ACC112 (cell line): ENCODE data around the gene FBLN5.
A peak's percentile ranks its signal among the peaks of the same experiment; 100 is the strongest.

Experiments used
- H2AFZ ChIP-seq: fragments of 200-600 bp; sonication (generic); one replicate; pipeline ENCODE4 v1.6.0; 2017; ENCODE audit warnings: antibody characterized with exemption, low read length; ENCODE audit not compliant: unreplicated experiment
- H3K27ac ChIP-seq: fragments of 200-600 bp; sonication (generic); 2 replicates; pipeline ENCODE4 v1.5.1; 2014; ENCODE audit warnings: low read depth, mild to moderate bottlenecking, antibody characterized with exemption, low read length, moderate library complexity
- H3K27me3 ChIP-seq: fragments of 200-600 bp; sonication (generic); 2 replicates; pipeline ENCODE4 v1.6.1; 2014; ENCODE audit warnings: mild to moderate bottlenecking, antibody characterized with exemption, low read length, moderate library complexity, mixed read lengths; ENCODE audit not compliant: insufficient read depth
- H3K36me3 ChIP-seq: fragments of 200-600 bp; sonication (generic); 2 replicates; pipeline ENCODE4 v1.6.1; 2016; ENCODE audit warnings: mild to moderate bottlenecking, antibody characterized with exemption, low read length, moderate library complexity, mixed read lengths; ENCODE audit not compliant: insufficient read depth
- H3K4me1 ChIP-seq: fragments of 200-600 bp; sonication (generic); one replicate; pipeline ENCODE4 v1.6.1; 2016; ENCODE audit warnings: low read length, mixed read lengths; ENCODE audit not compliant: insufficient read depth, unreplicated experiment, control insufficient read depth
- H3K4me3 ChIP-seq: fragments of 200-600 bp; sonication (generic); 2 replicates; pipeline ENCODE4 v1.5.1; 2014; ENCODE audit warnings: mild to moderate bottlenecking, low read depth, low read length
- H3K79me2 ChIP-seq: fragments of 200-600 bp; sonication (generic); one replicate; pipeline ENCODE4 v1.6.0; 2016; ENCODE audit warnings: low read length; ENCODE audit not compliant: control insufficient read depth, unreplicated experiment, insufficient read depth

The FBLN5 gene

DNA sequence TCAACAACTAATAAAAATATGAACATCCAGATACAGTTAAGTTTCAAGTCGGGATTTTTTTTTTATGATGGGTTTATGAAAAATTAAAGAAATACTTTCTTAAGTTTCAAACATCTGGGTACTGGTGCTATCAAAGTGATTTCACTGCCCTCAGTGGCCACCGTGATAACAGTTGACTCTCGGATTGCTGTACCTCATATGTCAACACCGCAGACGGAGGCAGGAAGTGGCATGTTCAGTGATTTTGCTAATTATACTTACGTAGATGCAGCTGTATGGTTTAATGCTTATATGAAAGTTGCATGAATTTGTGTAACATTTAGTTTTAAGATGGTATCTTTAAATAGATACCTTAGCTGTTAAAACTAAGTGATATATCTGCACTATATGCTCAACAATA lies 20.8 kb upstream of the FBLN5 start:
- H3K36me3 ChIP-seq, result peaks cover 12% of the 10 kb centered on the region

DNA sequence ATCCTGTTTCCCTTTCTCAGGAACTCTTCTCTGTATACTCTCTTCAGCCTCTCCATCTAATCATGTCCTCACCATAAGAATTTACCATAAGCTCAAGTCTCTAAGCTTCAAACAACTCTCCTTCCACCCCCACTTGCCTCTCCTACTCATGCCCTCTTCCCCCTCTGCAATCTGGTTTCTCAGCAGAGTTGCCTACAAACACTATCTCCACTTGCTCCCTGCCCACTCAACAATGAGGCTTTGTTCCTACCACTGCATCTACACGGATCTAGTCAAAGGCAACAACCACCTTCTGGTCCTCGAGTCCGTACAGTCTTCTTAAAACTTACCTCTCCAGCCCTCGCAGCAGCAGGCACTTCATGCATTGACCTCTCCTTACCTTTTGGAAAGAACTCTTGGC lies 17.2 kb upstream of the FBLN5 start:
- H3K4me3 ChIP-seq, result no peak overlapping the region
- H2AFZ ChIP-seq, result no peak overlapping the region
- no peaks in the 10 kb centered on the region; the same call in 1 of the 2 replicates for H3K36me3 ChIP-seq
- H3K27ac ChIP-seq, result peak overlapping the region; percentile 90
- H3K79me2 ChIP-seq, result no peaks in the 10 kb centered on the region
- H3K4me1 ChIP-seq, result peaks cover 19% of the 10 kb centered on the region
- no peaks in the 10 kb centered on the region for H3K27me3 ChIP-seq

More for the DNA sequence above, 20.8 kb upstream of the FBLN5 start:
- Histone ChIP-seq H2AFZ (no peak overlapping the region), H3K27me3 (no peaks in the 10 kb centered on the region), H3K4me1 (peaks cover 14% of the 10 kb centered on the region), H3K79me2 (no peaks in the 10 kb centered on the region), H3K4me3 (no peak overlapping the region), H3K27ac (no peak overlapping the region)

DNA sequence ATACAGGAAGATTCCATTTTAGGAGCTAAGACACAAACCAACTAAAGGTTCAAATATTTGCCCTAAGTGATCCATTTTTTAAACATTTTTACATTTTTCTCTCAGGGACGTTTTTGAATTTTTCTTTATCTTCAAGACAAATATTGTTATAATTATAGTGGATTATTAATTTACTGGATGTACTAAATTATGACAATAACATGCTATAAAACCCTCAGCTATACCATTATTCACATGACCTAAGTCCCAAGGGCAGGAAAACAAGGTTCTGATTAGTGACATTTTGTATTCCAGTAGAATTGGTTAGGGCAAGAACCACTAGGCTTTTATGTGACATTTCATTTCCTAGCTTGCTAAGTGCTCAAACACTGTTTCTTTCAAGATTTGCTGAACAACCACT lies 16.5 kb upstream of the FBLN5 start:
- Histone ChIP-seq H2AFZ (no peak overlapping the region), H3K4me1 (peaks cover 19% of the 10 kb centered on the region), H3K36me3 (no peaks in the 10 kb centered on the region; the same call in 1 of the 2 replicates), H3K27me3 (no peaks in the 10 kb centered on the region), H3K4me3 (no peak overlapping the region), H3K27ac (peak overlapping the region; percentile 90), H3K79me2 (no peaks in the 10 kb centered on the region)

DNA sequence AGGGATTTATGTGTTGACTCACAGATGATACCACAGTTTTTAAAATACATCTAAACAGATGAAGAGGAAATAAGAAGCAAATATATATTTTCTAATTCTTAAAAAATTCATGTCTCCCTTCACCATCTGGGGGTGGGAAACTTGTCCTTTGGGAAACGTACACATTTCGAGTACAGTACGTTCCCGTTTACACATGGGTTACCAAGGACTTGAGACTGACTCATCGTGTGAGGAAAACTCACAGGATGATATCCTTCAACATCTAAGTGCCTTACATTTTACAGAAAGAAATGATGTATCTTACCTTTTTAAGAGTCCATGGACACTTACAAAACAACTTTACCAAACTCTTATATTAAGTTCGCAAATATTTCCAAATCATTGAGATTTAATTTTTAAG lies 16.0 kb upstream of the FBLN5 start:
- Histone ChIP-seq H3K36me3 (no peaks in the 10 kb centered on the region; the same call in 1 of the 2 replicates), H3K27me3 (no peaks in the 10 kb centered on the region), H3K4me3 (no peak overlapping the region), H3K79me2 (no peaks in the 10 kb centered on the region), H3K4me1 (peaks cover 19% of the 10 kb centered on the region), H3K27ac (peak overlapping the region; percentile 90), H2AFZ (peak overlapping the region; percentile 29)

DNA sequence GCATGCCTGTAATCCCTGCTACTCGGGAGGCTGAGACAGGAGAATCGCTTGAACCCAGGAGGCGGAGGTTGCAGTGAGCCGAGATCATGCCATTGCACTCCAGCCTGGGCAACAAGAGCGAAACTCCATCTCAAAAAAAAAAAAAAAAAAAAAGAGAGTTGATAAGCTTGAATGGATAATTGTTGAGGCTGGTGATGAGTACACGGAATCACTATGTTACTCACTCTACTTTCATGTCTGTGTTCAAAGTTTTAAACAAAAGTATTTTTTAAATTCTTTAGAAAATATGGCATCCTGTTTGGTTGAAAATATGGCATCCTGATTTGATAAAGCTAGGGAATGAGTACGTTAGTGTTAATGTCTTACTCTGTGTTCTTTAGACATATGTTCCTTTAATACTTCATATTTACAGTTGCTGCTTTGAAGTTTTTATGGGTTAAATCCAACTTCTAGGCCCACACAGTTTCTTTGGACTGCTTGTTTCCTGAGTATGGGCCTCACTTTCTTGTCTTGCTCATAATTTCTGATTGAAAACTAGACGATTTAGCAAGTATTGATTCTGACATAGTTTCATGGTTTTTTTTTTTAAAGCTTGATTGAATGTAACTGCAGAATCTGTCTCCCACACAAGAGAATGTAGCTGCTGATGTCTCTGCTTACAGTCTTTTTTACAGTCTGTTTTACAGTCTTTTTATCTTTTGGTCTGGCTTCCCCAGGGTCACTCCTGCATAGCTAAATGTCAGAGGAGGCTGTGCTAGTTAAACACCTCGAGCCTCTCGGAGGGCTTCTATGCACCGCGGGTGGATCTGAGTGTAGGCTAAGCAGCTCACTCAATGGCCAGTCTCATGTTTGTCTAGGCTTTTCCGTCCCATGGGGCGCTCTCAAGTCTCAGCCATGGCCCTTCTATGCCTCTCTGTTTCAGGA lies 14.1 kb upstream of the FBLN5 start:
- Histone ChIP-seq H3K4me3 (no peak overlapping the region), H3K27me3 (no peaks in the 10 kb centered on the region), H3K36me3 (no peaks in the 10 kb centered on the region), H2AFZ (no peak overlapping the region), H3K79me2 (no peaks in the 10 kb centered on the region), H3K27ac (peak overlapping the region; percentile 23; the same call in 1 of the 2 replicates), H3K4me1 (peaks cover 19% of the 10 kb centered on the region)

DNA sequence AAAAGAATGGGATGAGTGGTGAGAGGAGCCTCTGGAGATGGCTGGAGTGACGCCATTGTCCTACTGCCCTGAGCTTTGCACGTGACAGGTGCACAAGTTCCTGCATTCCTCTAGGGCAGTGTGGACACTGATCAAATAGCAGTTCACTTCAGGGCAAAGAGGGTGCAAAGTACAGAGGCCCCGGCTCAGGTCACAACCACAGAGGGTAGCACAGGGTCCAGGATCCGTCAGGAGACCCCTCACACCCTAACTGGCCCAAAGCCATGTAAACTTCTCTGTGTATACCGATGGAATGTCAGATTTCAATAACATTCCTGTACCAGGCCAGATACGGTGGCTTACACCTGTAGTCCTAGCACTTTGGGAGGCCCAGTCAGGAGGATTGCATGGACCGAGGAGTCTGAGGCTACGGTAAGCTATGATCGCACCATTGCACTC lies 10.4 kb upstream of the FBLN5 start:
- H3K27ac ChIP-seq, result no peak overlapping the region
- no peak overlapping the region for H3K4me3 ChIP-seq
- H2AFZ ChIP-seq, result no peak overlapping the region
- no peaks in the 10 kb centered on the region for H3K36me3 ChIP-seq
- peaks cover 3% of the 10 kb centered on the region for H3K4me1 ChIP-seq
- H3K79me2 ChIP-seq, result no peaks in the 10 kb centered on the region
- no peaks in the 10 kb centered on the region for H3K27me3 ChIP-seq

DNA sequence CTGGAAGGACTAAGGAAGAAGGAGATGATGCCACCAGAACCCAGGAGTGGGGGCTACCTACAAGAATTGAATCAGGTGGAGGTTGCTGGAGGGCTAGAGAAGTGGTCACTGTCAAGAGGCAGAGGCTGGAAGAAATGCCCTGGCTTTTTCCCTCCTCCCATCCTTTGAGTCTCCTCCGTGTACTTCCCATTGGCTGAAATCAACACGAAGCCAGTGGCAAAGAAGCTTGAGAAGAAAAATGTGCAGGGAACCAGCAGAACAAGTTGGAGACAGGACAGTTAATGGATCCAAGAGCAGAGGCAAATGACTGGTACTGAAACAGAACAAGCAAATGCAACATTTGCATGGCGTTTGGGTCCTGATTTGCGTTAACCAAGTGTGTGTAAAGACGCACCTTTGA lies 9.1 kb upstream of the FBLN5 start:
- no peak overlapping the region for H2AFZ ChIP-seq
- no peaks in the 10 kb centered on the region for H3K79me2 ChIP-seq
- no peaks in the 10 kb centered on the region for H3K36me3 ChIP-seq
- H3K27ac ChIP-seq, result no peak overlapping the region
- H3K4me3 ChIP-seq, result no peak overlapping the region
- no peaks in the 10 kb centered on the region for H3K27me3 ChIP-seq
- peaks cover 7% of the 10 kb centered on the region for H3K4me1 ChIP-seq

DNA sequence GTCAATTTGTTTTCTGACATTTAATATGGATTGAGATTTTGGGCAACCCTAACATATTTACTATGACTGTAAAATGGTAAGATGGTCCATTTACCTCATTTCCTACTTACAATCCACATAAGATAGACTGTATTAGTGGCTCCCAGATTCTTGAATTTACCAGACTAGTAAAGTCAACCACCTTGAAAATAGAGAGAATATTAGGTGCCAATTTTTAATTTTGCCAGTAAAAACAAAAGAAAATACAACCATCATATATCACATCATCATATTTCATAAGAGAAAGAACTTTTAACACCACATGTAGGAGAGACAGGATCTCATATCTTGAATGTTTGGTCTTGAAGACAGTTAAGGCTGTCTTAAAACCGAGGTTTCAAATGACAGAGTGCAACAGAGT lies 7.7 kb upstream of the FBLN5 start:
- Histone ChIP-seq H3K27ac (no peak overlapping the region), H3K4me3 (no peak overlapping the region), H3K4me1 (peaks cover 7% of the 10 kb centered on the region), H3K36me3 (no peaks in the 10 kb centered on the region), H2AFZ (no peak overlapping the region), H3K27me3 (no peaks in the 10 kb centered on the region), H3K79me2 (no peaks in the 10 kb centered on the region)

DNA sequence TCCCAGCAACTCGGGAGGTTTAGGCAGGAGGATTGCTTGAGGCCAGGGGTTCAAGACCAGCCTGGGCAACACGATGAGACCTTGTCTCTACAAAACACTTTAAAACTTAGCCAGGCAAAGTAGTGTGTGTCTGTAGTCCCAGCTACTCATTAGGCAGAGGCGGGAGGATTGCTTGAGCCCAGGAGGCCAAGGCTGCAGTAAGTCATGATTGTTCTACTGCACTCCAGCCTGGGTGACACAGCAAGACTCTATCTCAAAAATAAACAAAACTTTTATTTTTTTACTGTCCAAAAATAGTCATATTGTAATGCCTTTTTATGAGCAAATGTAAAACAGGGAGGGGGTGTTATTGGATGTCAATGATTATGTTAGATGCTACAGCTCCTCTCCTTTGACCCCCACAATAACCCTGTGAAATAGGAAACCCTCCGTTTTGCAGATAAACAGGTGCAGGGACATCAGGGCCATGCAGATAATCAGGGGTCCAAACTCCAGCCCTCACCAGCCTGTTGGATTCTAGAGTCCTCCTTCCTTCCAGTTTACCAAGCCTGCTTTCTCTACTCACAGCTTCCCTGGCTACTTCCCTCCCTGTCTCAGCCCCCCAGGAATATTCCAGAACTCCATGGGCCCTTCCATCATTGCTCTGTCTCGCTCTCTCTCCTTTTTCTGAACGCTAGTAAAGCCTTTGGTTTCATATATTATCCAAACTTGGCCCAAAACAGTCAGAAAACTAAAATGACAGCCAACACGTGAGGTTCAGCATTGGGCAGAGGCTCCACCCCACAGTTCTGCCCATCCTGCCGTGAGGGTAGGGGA lies 5.9 kb upstream of the FBLN5 start:
- Histone ChIP-seq H3K79me2 (no peaks in the 10 kb centered on the region), H2AFZ (no peak overlapping the region), H3K27me3 (no peaks in the 10 kb centered on the region), H3K36me3 (no peaks in the 10 kb centered on the region), H3K27ac (no peak overlapping the region), H3K4me3 (no peak overlapping the region), H3K4me1 (peaks cover 7% of the 10 kb centered on the region)

DNA sequence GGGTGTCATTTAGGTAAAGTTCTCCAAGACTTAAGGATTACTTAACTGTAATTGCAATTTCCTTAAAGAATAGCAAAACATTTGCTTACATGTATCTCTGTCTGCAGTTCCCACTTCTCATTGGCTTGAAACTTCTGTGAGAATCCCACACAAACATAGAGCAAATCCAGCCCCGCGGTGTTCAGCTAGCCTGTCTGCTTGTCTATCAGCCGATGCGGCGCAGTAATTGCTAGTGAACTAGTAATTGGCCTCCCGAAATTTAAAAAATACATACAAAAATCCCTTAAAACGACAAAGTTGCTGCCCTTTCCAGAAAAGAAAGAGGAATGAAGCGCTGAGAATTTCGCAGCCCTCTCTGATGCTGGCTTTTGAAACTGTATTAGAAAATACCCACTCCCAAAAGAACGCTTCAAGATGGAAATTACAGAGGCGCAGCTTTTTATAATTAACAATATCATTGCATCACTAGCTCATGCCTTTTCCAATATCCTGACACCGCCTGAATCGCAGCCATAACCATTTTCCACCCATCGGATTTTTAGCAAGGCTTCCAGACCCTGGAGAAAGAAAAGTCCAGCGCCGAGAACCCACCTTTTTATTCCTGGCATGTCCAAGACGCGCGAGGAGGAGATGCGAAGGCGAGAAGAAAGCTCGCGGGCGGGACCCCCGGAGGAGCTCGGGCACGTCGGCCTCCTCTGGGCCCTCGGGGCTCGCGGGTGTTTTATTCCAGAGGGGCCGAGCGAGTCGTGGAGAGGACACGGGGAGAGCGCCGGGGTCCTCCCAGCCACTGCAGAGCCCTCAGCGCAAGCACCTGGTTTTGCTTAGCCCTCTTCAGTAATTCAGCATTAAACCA lies 646 bp downstream of the FBLN5 start:
- Histone ChIP-seq H2AFZ (peak overlapping the region; percentile 86), H3K4me3 (peak overlapping the region; percentile 89), H3K27ac (peak overlapping the region; percentile 25; the same call in 1 of the 2 replicates), H3K79me2 (peaks cover 29% of the 10 kb centered on the region), H3K4me1 (peaks cover 19% of the 10 kb centered on the region), H3K27me3 (no peaks in the 10 kb centered on the region), H3K36me3 (no peaks in the 10 kb centered on the region)
